Osteoblast (primary cell): Measurements from ENCODE around the gene FAM3A. TPM values are rescaled to one million over a fixed set of nuclear protein-coding genes. Genes with fewer than 3 reads are reported as not detected.

Source experiments
- DNase-seq: peaks from one replicate; pipeline ENCODE4 v3.0.0; 2011; ENCODE audit warnings: low spot score, mixed read lengths; ENCODE audit not compliant: insufficient read length; ENCODE audit errors: missing footprints
- H2AFZ ChIP-seq: 2 replicates; pipeline ENCODE4 v1.6.0; 2011; ENCODE audit warnings: mild to moderate bottlenecking, low read length
- H3K27ac ChIP-seq: 2 replicates; pipeline ENCODE4 v1.5.1; 2011; ENCODE audit warnings: mild to moderate bottlenecking, low read depth, low read length, moderate library complexity
- H3K27me3 ChIP-seq: 2 replicates; pipeline ENCODE4 v1.6.0; 2012; ENCODE audit warnings: mild to moderate bottlenecking, control low read depth, inconsistent platforms, low read length, moderate library complexity; ENCODE audit not compliant: insufficient read depth
- H3K36me3 ChIP-seq: 2 replicates; pipeline ENCODE4 v1.5.1; 2011; ENCODE audit warnings: mild to moderate bottlenecking, low read length, control low read depth, moderate library complexity; ENCODE audit not compliant: insufficient read depth
- H3K4me1 ChIP-seq: 2 replicates; pipeline ENCODE4 v1.5.1; 2011; ENCODE audit warnings: mild to moderate bottlenecking, low read length, control low read depth, moderate library complexity; ENCODE audit not compliant: insufficient read depth
- H3K4me2 ChIP-seq: 2 replicates; pipeline ENCODE4 v1.6.0; 2011; ENCODE audit warnings: mild to moderate bottlenecking, low read length; ENCODE audit not compliant: insufficient read depth
- H3K4me3 ChIP-seq: fragments of 200-600 bp; sonication (generic); 3 replicates; pipeline ENCODE4 v1.5.1; 2012; ENCODE audit warnings: mild to moderate bottlenecking, low read length, inconsistent platforms; ENCODE audit not compliant: insufficient read depth
- H3K79me2 ChIP-seq: 2 replicates; pipeline ENCODE4 v1.6.0; 2012; ENCODE audit warnings: mild to moderate bottlenecking, low read length, control low read depth, inconsistent platforms; ENCODE audit not compliant: insufficient read depth
- H3K9me3 ChIP-seq: 2 replicates; pipeline ENCODE4 v1.5.1; 2011; ENCODE audit warnings: low read depth, low read length, control low read depth
- H4K20me1 ChIP-seq: 2 replicates; pipeline ENCODE4 v1.6.0; 2012; ENCODE audit warnings: mild to moderate bottlenecking, low read length, control low read depth; ENCODE audit not compliant: insufficient read depth
- CTCF ChIP-seq: IDR thresholded peaks from 2 replicates; pipeline ENCODE4 v1.5.1; 2011; ENCODE audit warnings: mild to moderate bottlenecking, low read depth, low read length, moderate library complexity; ENCODE audit errors: extremely low read depth
- small RNA-seq: library from RNA; depleted of rRNA; stranded (forward); fragments of <200 nt; gene quantifications from one replicate; pipeline ENCODE3, GENCODE V24; 2012
- total RNA-seq: library from RNA; depleted of rRNA; stranded (reverse); fragments of >200 nt; gene quantifications from 2 replicates; pipeline ENCODE4 v1.2.3, GENCODE V29; 2012

FAM3A gene
- total RNA-seq, 1 donor, result 21.4 TPM

- no peaks in the 10 kb centered on the region for H3K27me3 ChIP-seq
- peak within 1 kb of the TSS; percentile 82 for H3K4me3 ChIP-seq
- peaks cover 31% of the 10 kb centered on the region for H4K20me1 ChIP-seq
- H3K9me3 ChIP-seq, result no peaks in the 10 kb centered on the region
- peaks cover 4% of the 10 kb centered on the region for H3K4me1 ChIP-seq
- H2AFZ ChIP-seq, result no peak within 1 kb of the TSS
- DNase-seq, result peak; percentile 97
- peak within 1 kb of the TSS; percentile 83 for H3K4me2 ChIP-seq
- no peak for TF ChIP-seq CTCF
- H3K27ac ChIP-seq, result no peak within 1 kb of the TSS
- H3K79me2 ChIP-seq, result peaks cover 50% of the 10 kb centered on the region
- H3K36me3 ChIP-seq, result peaks cover 14% of the 10 kb centered on the region
Observed at GRCh38 chrX:154458116-154458953, 57.7 kb downstream of the FAM3A start, which contains the start of gene PLXNA3. Gene PLXNA3, plus strand, starts transcription at chrX:154458281. Its CDS starts 1,903 bp downstream, at chrX:154460184.

- Histone ChIP-seq H3K4me2 (peak overlapping the region; percentile 71), H3K4me3 (peak overlapping the region; percentile 82), H3K9me3 (no peaks in the 10 kb centered on the region), H4K20me1 (peaks cover 25% of the 10 kb centered on the region), H3K4me1 (peaks cover 4% of the 10 kb centered on the region), H3K27ac (no peak overlapping the region), H2AFZ (no peak overlapping the region), H3K27me3 (no peaks in the 10 kb centered on the region), H3K79me2 (peaks cover 43% of the 10 kb centered on the region), H3K36me3 (peaks cover 10% of the 10 kb centered on the region)
- no peak for TF ChIP-seq CTCF
- DNase-seq, result peak; percentile 95
Observed at GRCh38 chrX:154457491-154458115, 58.4 kb downstream of the FAM3A start.

Small RNAs within 50 kb of the gene (small RNA-seq; reads per million reads assigned to genes)
- gene RN7SL697P, result not detected

Other genes with a start within 250 kb of the FAM3A start
- gene TEX28, start 221.1 kb downstream of the FAM3A start, total RNA-seq, result not detected in 2 replicates
- gene TKTL1, start 220.4 kb downstream of the FAM3A start, total RNA-seq, result not detected in 2 replicates
- 2,632 and 3,431 TPM in 2 replicates for gene FLNA, start 141.6 kb downstream of the FAM3A start, total RNA-seq
- gene EMD, start 136.9 kb downstream of the FAM3A start, total RNA-seq, result 28.0 and 29.7 TPM in 2 replicates
- 1,832 and 2,517 TPM in 2 replicates for gene RPL10, start 117.9 kb downstream of the FAM3A start, total RNA-seq
- gene DNASE1L1, start 107.0 kb downstream of the FAM3A start, total RNA-seq, result 58.9 and 74.6 TPM in 2 replicates
- gene TAFAZZIN, start 104.7 kb downstream of the FAM3A start, total RNA-seq, result 15.6 and 19.2 TPM in 2 replicates
- gene ATP6AP1, start 87.6 kb downstream of the FAM3A start, total RNA-seq, result 59.2 and 61.9 TPM in 2 replicates
- 67.5 and 74.6 TPM in 2 replicates for gene GDI1, start 79.1 kb downstream of the FAM3A start, total RNA-seq
- gene FAM50A, start 72.1 kb downstream of the FAM3A start, total RNA-seq, result 46.0 and 48.1 TPM in 2 replicates
- 15.9 and 18.8 TPM in 2 replicates for gene PLXNA3, start 58.0 kb downstream of the FAM3A start, total RNA-seq
- gene LAGE3, start 37.0 kb downstream of the FAM3A start, total RNA-seq, result 16.5 and 21.7 TPM in 2 replicates
- 30.4 and 31.5 TPM in 2 replicates for gene UBL4A, start 29.6 kb downstream of the FAM3A start, total RNA-seq
- gene SLC10A3, start 25.6 kb downstream of the FAM3A start, total RNA-seq, result 34.5 and 36.2 TPM in 2 replicates
- 88.7 and 91.3 TPM in 2 replicates for gene G6PD, start 30.6 kb upstream of the FAM3A start, total RNA-seq
- gene IKBKG, start 31.4 kb upstream of the FAM3A start, total RNA-seq, result 16.8 and 18.5 TPM in 2 replicates
- not detected in 2 replicates for gene CTAG1A, start 68.9 kb upstream of the FAM3A start, total RNA-seq
- not detected in 2 replicates for gene CTAG1B, start 103.0 kb upstream of the FAM3A start, total RNA-seq
- 0.88 and 13.8 TPM in 2 replicates for gene CTAG2, start 137.3 kb upstream of the FAM3A start, total RNA-seq
- 3.2 and 6.9 TPM in 2 replicates for gene GAB3, start 234.8 kb upstream of the FAM3A start, total RNA-seq
- gene DKC1, start 246.6 kb upstream of the FAM3A start, total RNA-seq, result 30.8 and 31.8 TPM in 2 replicates